Measurements from ENCODE around the gene HYLS1. TPM values are rescaled to one million over a fixed set of nuclear protein-coding genes. Genes with fewer than 3 reads are reported as not detected.
"Not testable (repeated sequence)": the region's sequence is repeated elsewhere in the genome, so short reads cannot be mapped to it uniquely, and the experiment has no call there.

HYLS1 gene
- total RNA-seq, 4 donors from 2014 or later, result 2.6 to 4.9 (median 3.0) TPM

- ATAC-seq (ENCODE audit: low FRiP score) (no peak), DNase-seq (ENCODE audit: low spot score) (no peak)
- TF ChIP-seq CTCF (IDR thresholded peaks at IDR 0.05), result no peak
These were observed 16.5 kb downstream of the HYLS1 start, which contains the start of gene DDX25 for GRCh38 chr11:125903711-125904659. DDX25 (plus strand) TSS chr11:125904508; CDS start chr11:125904518, 10 bp downstream.

DNA sequence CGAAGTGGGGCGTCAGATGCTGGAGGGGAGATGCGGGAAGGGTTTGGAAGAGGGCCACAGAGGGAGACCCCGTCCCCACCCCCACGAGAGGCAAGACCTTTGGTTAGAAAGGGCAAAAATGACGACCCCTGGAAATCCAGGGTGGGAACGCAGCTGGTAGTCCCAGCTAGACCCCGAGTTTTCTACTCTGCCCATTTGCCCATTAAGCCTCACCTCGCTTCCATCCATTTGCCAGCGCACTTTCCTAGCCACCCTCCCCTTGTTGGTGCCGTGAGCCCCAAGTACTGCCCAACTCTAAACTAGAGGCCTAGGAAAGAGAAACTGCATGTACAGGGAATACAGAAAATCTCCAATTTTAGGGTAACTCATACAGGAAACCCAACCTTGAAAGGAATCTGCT, 17.2 kb downstream of the HYLS1 start:
- no peak for ATAC-seq (ENCODE audit: low FRiP score)

GRCh38 chr11:125910226-125910849, 22.9 kb downstream of the HYLS1 start:
- DNase-seq (ENCODE audit: low spot score) (no peak), ATAC-seq (ENCODE audit: low FRiP score) (no peak)
- no peak for TF ChIP-seq CTCF (IDR thresholded peaks at IDR 0.05)

More for the DNA sequence above, 17.2 kb downstream of the HYLS1 start:
- TF ChIP-seq CTCF (IDR thresholded peaks at IDR 0.05), result no peak
- no peak for DNase-seq (ENCODE audit: low spot score)

DNA sequence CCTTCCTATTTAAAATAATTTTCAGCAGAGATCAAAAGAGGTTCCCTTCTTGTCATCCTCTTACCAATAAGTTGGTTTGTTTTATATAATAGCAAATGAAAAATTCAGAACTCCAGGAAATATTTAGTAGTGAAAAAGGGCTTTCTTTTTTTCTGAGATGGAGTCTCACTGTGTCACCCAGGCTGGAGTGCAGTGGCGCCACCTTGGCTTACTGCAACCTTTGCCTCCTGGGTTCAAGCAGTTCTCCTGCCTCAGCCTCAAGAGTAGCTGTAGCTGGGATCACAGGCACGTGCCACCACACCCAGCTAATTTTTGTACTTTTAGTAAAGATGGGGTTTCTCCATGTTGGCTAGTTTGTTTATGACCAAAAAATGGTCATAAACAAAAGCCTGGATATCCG, 27.1 kb downstream of the HYLS1 start:
- not testable (repeated sequence) for ATAC-seq (ENCODE audit: low FRiP score); DNase-seq (ENCODE audit: low spot score)

GRCh38 chr11:125916683-125917347, 29.3 kb downstream of the HYLS1 start:
- DNase-seq (ENCODE audit: low spot score) (no peak), ATAC-seq (ENCODE audit: low FRiP score) (no peak)
- no peak for TF ChIP-seq CTCF (IDR thresholded peaks at IDR 0.05)

- no peak for ATAC-seq (ENCODE audit: low FRiP score)
- no peak for DNase-seq (ENCODE audit: low spot score)
- no peak for TF ChIP-seq CTCF (IDR thresholded peaks at IDR 0.05)
These were observed 30.8 kb downstream of the HYLS1 start for GRCh38 chr11:125918140-125918840.

GRCh38 chr11:125921042-125921441, 33.6 kb downstream of the HYLS1 start:
- no peak for TF ChIP-seq CTCF (IDR thresholded peaks at IDR 0.05)
- DNase-seq (ENCODE audit: low spot score) (no peak), ATAC-seq (ENCODE audit: low FRiP score) (no peak)
